Ovary (tissue), 1 donor: ENCODE data around the gene RPS6KB2.

Source experiments
- EP300 ChIP-seq: sonication (generic); formaldehyde crosslinking; IDR thresholded peaks from one replicate; pipeline ENCODE4 v1.6.1; 2017; ENCODE audit warnings: antibody characterized with exemption
- POLR2A ChIP-seq: fragments of 450-650 bp; IDR thresholded peaks from one replicate; pipeline ENCODE4 v1.6.1; 2017; ENCODE audit warnings: antibody characterized with exemption, mild to moderate bottlenecking, moderate library complexity

GRCh38 chr11:67463186-67463585, 34.9 kb downstream of the RPS6KB2 start:
- TF ChIP-seq POLR2A = no peak
- TF ChIP-seq EP300 = no peak
